Stimulated activated naive CD8-positive, alpha-beta T cell treated with anti-CD3 and anti-CD28 coated beads, Interleukin-15, amount 100 ng/mL, for 72 hours (primary cell): ENCODE results near the gene MIPEP.

ENCODE experiments used
- ATAC-seq: fragments of 150-1000 bp; cut with Tn5 transposase; 2 replicates; pipeline ENCODE4 v1.10.0; 2021; ENCODE audit warnings: mild to moderate bottlenecking, moderate library complexity
- DNase-seq, 2 donors: peaks; one replicate each; pipeline ENCODE4 v3.0.0; 2021 to 2022
- H3K27ac Mint-ChIP-seq, 2 donors: one replicate each; pipeline ENCODE4 v1.8.0; 2022; ENCODE audit warnings: mild to moderate bottlenecking in 2 of 2, mixed read lengths in 2 of 2, moderate library complexity in 2 of 2
- H3K27me3 Mint-ChIP-seq: one replicate; pipeline ENCODE4 v1.8.0; 2022; ENCODE audit warnings: mixed read lengths
- H3K4me1 Mint-ChIP-seq: one replicate; pipeline ENCODE4 v1.8.0; 2022; ENCODE audit warnings: mild to moderate bottlenecking, mixed read lengths
- H3K4me3 Mint-ChIP-seq, 2 donors: one replicate each; pipeline ENCODE4 v1.8.0; 2022; ENCODE audit warnings: mild to moderate bottlenecking in 2 of 2, mixed read lengths in 2 of 2, moderate library complexity in 1 of 2
- H3K9me3 Mint-ChIP-seq, 2 donors: one replicate each; pipeline ENCODE4 v1.8.0; 2022; ENCODE audit warnings: mixed read lengths in 2 of 2

Gene MIPEP

DNA sequence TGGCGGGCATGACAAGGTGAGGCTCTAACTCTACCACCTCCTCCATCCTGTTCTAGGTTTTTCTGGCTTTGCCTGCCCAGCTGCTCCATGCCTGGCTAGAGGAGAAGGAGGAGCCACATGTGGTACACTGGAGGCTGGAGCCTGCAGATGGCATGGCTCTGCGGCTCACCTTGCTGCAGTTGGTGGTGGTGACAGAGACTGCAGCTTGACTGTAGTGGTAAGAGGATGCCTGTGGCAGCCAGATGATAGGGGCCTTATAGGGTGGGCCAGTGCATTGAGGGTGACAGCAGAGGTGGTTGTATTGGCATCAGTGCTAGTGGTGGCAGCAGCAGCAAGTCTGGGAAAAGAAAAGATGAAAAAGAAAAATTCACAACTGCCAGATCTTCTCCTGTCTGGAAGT is 172.8 kb downstream of the MIPEP start:
- Mint-ChIP-seq H3K9me3 (peaks cover 8 to 11% of the 10 kb centered on the region in 2 donors), H3K27ac (peak overlapping the region in 1 of 2 donors; percentile 75), H3K4me1 (peaks cover 15% of the 10 kb centered on the region), H3K4me3 (no peak overlapping the region), H3K27me3 (peaks cover 16% of the 10 kb centered on the region)
- no peak for ATAC-seq
- no peak for DNase-seq

DNA sequence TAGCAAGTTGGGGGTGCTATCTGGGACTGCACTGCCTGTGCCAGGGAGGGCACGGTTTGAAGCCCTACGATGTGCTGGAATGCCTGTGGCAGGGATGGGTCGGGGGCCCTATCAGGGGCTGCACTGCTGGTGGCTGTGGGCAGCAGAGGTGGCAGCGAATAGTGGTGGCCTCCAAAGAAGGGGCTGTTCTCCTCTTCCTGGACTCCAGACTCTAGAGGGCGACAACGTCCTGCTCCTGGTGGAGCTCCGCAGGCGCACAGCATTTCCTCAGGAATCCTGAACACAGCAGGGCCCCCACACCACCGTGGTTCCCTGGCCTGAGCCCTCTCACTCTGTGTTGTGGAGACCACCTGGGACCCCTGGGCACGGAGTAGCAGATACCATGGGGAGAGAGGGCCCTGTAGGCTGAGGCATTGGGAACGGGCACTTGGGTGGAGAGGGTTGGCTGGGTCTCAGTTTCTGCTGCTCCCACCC is 173.4 kb downstream of the MIPEP start:
- Mint-ChIP-seq H3K27ac (no peak overlapping the region), H3K27me3 (peaks cover 16% of the 10 kb centered on the region), H3K9me3 (peaks cover 8 to 11% of the 10 kb centered on the region in 2 donors), H3K4me3 (no peak overlapping the region), H3K4me1 (peaks cover 15% of the 10 kb centered on the region)
- ATAC-seq (peak; percentile 35), DNase-seq (no peak)

DNA sequence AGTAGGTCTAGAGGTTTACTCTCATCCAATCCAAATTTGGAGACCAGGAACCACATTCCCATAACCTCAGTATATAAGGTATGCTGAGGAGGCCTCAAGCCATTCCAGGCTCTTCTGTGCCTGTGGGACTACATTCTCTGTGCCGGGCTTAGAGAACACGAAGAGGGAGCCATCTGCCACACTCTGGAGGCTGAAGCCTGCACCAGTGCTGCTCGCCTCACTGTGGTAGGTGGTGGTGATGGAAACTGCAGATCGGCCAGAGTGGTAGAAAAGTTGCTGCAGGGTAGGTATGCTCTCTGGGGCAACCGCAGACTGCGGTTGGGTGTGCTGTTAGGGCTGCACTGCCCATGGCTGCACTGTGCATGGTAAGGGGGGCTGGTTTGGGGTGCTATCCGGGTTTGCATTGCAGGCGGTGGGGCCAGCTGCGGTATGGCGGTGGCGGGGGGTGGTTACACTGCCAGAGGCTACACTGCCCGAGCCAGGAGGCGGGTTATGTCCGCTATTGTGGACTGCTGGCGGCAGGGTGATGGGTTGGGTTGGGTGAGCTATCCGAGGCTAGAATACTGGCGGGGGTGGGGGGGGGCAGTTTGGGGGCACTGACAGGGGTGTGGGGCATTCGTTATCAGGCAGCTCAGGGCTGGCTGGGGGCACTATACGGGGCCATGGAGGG is 174.0 kb downstream of the MIPEP start:
- peak; percentile 26 for ATAC-seq
- H3K4me1 Mint-ChIP-seq, result peaks cover 15% of the 10 kb centered on the region
- peaks cover 16% of the 10 kb centered on the region for H3K27me3 Mint-ChIP-seq
- DNase-seq, result no peak
- H3K9me3 Mint-ChIP-seq, result peaks cover 8 to 11% of the 10 kb centered on the region in 2 donors
- no peak overlapping the region for H3K27ac Mint-ChIP-seq
- no peak overlapping the region for H3K4me3 Mint-ChIP-seq

DNA sequence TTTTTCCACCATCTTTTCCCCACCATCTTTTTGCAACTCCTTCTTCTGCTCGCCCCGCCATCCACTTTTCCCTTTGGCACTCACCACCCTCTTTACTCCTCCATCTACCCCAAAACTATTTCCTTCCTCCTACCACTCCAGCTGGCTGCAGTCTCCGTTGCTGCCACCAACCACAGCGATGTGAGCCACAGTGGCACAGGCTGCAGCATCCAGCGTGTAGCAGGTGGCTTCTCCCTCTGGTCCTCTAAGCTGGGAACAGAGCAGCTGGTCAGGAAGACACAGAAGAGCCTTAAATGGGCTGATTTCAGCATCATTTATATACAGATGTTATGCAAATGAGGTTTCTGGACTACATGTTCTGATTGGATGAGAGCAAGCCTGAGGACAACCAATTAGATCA is 174.5 kb downstream of the MIPEP start:
- peaks cover 16% of the 10 kb centered on the region for H3K27me3 Mint-ChIP-seq
- no peak for ATAC-seq
- H3K27ac Mint-ChIP-seq, result no peak overlapping the region
- no peak for DNase-seq
- H3K4me1 Mint-ChIP-seq, result peaks cover 15% of the 10 kb centered on the region
- H3K4me3 Mint-ChIP-seq, result no peak overlapping the region
- H3K9me3 Mint-ChIP-seq, result peaks cover 8 to 11% of the 10 kb centered on the region in 2 donors

DNA sequence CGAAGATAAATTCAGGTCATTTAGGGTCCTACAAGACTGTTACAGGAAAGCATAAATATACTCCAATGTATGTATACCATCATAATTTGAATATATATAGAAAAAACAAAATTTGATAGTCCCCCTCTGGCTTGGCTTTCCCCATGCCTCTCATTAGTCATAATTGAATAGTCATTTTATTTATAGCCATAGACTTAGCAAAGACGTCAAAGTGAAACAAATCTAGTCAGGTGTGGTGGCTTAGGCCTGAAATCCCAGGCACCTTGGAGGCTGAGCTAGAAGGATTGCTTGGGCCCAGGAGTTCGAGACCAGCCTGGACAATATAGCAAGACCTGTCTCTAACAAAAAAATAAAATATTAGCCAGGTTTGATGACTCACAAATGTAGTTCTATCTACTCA is 177.8 kb downstream of the MIPEP start:
- DNase-seq (no peak), ATAC-seq (no peak)
- no peak overlapping the region for H3K27ac Mint-ChIP-seq
- H3K4me3 Mint-ChIP-seq, result no peak overlapping the region
- peaks cover 16% of the 10 kb centered on the region for H3K27me3 Mint-ChIP-seq
- H3K4me1 Mint-ChIP-seq, result peaks cover 2% of the 10 kb centered on the region
- H3K9me3 Mint-ChIP-seq, result peaks cover 8 to 11% of the 10 kb centered on the region in 2 donors

DNA sequence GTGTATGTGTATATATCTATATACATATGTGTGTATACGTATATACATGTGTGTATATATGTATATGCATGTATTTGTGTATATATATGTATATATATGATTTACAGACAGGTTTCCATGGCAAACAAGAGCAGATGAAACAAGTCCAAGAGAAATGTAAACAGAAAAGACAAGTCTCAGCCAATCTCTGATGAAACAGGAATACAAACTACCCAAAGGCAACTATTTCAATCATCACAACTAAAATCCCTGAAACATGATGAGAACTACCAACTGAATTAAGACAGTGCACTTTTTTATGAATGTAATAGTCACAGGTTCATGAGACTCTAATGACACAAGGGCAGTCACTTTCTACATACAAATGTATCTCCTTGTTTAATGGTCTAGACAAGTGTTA is 178.8 kb downstream of the MIPEP start:
- H3K27ac Mint-ChIP-seq, result no peak overlapping the region
- H3K4me3 Mint-ChIP-seq, result no peak overlapping the region
- no peaks in the 10 kb centered on the region for H3K4me1 Mint-ChIP-seq
- ATAC-seq (no peak), DNase-seq (no peak)
- peaks cover 16% of the 10 kb centered on the region for H3K27me3 Mint-ChIP-seq
- peaks cover 8 to 11% of the 10 kb centered on the region in 2 donors for H3K9me3 Mint-ChIP-seq

DNA sequence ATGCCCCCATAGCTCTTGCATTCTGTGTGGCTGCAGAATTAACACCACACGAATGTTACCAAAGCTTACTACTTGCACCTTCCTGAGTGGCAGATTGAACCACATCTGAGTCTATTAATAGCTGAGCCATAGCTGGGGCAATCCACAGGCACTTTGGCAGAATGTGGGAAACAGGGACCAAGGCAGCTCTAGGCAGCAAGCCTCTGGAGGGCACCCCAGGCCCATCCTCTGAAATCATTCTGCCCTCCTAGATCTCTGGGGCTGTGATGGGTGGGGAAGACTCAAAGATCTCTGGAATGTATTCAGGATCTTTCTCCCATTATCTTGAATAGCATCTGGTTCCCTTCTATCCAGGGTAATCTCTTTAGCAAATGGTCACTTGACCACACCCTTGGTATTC is 179.7 kb downstream of the MIPEP start:
- no peak for ATAC-seq
- peaks cover 11% of the 10 kb centered on the region for H3K27me3 Mint-ChIP-seq
- H3K4me1 Mint-ChIP-seq, result no peaks in the 10 kb centered on the region
- H3K9me3 Mint-ChIP-seq, result peaks cover 8% of the 10 kb centered on the region in 2 donors
- no peak for DNase-seq
- no peak overlapping the region for H3K4me3 Mint-ChIP-seq
- H3K27ac Mint-ChIP-seq, result no peak overlapping the region

DNA sequence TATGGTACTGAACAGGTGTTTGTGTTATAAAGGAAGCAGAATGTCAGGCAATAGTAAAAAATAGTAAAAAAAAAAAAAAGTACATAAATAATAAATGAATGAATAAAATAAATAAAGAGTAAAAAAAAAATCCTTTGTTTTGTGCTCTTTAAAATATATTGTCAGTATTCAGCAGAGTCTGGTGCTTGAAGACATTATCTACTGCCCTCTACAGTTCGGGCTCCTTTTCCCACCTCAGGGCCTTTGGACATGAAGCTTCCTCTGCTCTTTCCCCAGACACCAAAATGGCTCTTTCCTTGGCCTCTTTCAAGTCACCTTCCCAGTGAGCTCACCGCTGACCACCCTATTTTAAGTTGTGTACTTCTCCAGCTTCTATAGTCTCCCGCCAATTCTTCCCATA is 181.5 kb downstream of the MIPEP start:
- DNase-seq, result no peak
- H3K27ac Mint-ChIP-seq, result no peak overlapping the region
- no peaks in the 10 kb centered on the region for H3K27me3 Mint-ChIP-seq
- H3K9me3 Mint-ChIP-seq, result peaks cover 0 to 7% of the 10 kb centered on the region in 2 donors
- H3K4me1 Mint-ChIP-seq, result no peaks in the 10 kb centered on the region
- no peak overlapping the region for H3K4me3 Mint-ChIP-seq
- ATAC-seq, result no peak

DNA sequence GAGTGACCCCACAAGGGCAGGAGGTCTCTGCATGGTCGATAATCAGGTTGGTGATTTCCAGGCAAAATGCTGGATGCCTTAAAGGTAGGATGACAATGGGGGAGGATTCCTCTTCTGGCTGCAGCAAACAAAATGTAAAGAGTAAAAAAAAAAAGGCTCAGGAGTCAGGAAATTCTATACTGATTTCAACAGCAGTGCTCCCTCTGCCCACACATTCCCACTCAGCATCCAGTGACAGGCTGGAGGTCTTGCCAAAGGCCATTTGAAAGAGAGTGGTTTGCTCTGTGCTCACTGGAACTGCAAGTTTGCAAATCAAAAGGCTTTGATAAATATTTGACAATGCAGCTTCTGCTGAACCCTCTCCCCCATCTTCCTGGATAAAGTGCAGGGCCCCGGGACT is 183.6 kb downstream of the MIPEP start:
- Mint-ChIP-seq H3K27ac (no peak overlapping the region), H3K27me3 (no peaks in the 10 kb centered on the region), H3K4me3 (no peak overlapping the region), H3K4me1 (no peaks in the 10 kb centered on the region), H3K9me3 (no peaks in the 10 kb centered on the region)
- no peak for ATAC-seq
- no peak for DNase-seq

DNA sequence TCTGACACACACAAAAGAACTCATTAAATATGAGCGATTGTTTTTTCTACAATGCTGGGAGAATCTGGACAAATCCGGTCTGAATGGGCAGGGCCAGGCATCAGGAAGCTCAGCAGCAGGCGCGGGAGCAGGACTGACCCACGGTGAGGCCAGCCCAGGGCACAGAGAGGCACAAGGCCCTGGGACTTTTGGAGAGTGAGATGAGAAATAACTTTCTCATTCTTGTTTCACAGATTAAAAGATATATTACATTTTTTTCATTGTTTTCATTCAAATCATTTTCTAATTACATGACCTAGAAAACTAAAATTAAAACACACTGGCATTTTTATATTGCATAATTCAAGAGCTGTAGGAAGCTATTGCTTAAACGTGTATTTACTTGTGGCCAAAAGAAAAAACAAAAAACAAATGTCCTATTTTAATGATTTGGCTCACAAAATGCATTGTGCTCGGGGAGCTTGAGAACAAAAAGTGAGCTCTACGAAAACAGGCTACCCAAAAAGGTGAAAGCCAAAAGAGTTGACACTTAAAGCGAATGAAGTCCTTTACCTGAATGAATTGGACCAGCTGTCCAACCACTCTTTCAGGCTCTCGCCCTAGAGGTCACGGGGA is 185.8 kb downstream of the MIPEP start:
- peak overlapping the region in 1 of 2 donors; percentile 60 for H3K27ac Mint-ChIP-seq
- H3K4me1 Mint-ChIP-seq, result no peaks in the 10 kb centered on the region
- DNase-seq (no peak), ATAC-seq (no peak)
- no peaks in the 10 kb centered on the region for H3K9me3 Mint-ChIP-seq
- H3K4me3 Mint-ChIP-seq, result no peak overlapping the region
- no peaks in the 10 kb centered on the region for H3K27me3 Mint-ChIP-seq

DNA sequence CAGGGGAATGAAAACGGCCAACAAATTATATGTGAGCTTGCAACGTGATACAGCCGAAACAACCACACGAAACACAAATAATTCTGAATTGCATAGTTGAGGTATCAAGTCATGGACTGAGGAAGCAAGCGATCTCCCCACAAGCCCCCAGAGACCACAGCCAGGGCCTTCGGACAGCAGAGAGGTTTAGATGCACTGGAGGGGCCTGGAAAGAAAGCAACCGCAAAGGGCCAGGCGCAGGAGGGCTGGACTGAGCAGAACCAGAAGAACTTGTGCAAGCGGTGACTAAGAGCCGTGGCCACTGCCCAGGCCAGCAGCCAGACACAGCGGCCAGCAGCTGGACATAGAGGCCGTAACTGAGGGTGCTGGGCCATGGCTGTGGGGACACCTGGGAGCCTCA is 187.6 kb downstream of the MIPEP start:
- Mint-ChIP-seq H3K27me3 (no peaks in the 10 kb centered on the region), H3K4me3 (no peak overlapping the region), H3K9me3 (no peaks in the 10 kb centered on the region), H3K27ac (no peak overlapping the region), H3K4me1 (peaks cover 7% of the 10 kb centered on the region)
- ATAC-seq (no peak), DNase-seq (no peak)

DNA sequence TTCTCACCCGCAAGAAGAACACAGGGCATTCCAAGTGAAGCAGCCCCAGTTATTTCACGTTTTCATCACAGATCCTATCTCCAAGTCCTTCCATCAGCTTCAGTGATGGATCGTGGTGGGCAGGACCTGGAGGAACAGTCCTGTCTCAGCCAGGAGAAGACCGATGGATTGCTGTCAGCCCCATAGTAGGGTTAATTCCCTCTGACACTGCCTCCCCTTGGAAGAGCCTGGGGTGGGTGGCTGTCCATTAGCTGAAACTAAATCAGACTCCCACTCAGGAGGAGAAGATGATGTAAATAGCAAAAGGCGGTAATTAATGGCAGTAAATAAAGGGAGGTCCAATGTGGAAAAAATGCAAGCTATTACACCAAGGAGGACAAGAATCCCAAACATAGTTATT is 188.0 kb downstream of the MIPEP start:
- Mint-ChIP-seq H3K27ac (no peak overlapping the region), H3K4me1 (peaks cover 12% of the 10 kb centered on the region), H3K9me3 (no peaks in the 10 kb centered on the region), H3K4me3 (no peak overlapping the region), H3K27me3 (no peaks in the 10 kb centered on the region)
- ATAC-seq (no peak), DNase-seq (no peak)

DNA sequence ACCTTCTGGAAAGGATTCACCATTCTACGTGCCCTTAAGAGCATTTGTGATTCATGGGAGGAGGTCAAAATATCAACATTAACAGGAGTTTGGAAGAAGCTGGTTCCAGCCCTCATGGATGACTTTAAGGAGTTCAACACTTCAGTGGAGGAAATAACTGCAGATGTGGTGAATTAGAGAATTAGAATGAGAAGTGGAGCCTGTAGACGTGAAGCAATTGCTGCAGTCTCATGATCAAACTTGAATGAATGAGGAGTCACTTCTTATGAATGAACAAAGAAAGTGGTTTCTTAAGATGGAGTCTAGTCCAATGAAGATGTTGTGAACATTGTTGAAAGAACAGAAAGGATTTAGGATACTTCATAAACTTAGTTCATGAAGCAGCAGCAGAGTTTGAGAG is 189.9 kb downstream of the MIPEP start:
- peak overlapping the region in 1 of 2 donors; percentile 55 for H3K27ac Mint-ChIP-seq
- DNase-seq (no peak), ATAC-seq (no peak)
- no peak overlapping the region for H3K4me3 Mint-ChIP-seq
- H3K27me3 Mint-ChIP-seq, result no peaks in the 10 kb centered on the region
- peaks cover 19% of the 10 kb centered on the region for H3K4me1 Mint-ChIP-seq
- no peaks in the 10 kb centered on the region for H3K9me3 Mint-ChIP-seq

DNA sequence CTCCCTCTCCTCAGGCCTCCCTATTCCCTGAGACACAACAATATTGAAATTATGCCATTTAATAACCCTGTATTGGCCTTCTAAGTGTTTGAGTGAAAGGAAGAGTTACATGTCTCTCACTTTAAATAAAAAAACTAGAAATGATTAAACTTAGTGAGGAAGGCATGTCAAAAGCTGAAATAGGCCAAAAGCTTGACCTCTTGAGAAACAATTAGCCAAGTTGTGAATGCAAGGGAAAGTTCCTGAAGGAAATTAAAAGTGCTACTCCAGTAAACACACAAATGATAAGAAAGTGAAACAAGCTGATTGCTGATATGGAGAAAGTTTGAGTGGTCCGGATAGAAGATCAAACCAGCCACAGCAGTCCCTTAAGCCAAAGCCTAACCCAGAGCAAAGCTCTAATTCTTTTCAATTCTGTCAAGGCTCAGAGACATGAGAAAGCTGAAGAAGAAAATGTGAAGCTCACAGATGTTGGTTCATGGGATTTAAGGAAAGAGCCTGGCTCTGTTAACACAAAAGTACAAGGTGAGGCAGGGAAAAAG is 191.4 kb downstream of the MIPEP start:
- H3K4me1 Mint-ChIP-seq, result peaks cover 19% of the 10 kb centered on the region
- no peaks in the 10 kb centered on the region for H3K9me3 Mint-ChIP-seq
- H3K4me3 Mint-ChIP-seq, result no peak overlapping the region
- DNase-seq, result no peak
- H3K27ac Mint-ChIP-seq, result no peak overlapping the region
- H3K27me3 Mint-ChIP-seq, result no peaks in the 10 kb centered on the region
- no peak for ATAC-seq

DNA sequence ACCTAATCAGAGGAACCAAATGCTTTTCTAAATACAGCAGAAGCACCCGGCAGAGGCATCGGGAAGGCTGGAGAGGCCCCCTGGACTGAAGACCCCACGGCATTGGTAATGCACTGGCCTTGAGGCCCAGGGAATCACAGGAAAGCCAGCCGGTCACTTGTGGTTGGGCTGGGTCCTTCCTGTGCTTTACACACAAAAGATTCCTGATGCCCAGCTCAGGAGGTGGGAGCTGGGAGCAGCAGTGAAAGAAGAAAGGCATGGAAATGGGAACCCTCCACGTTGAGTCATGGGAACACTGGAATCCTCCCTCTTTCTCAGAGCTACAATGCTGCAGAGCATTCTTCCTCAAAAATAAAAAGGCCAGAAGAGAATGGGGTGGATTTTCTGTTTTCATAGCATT is 192.6 kb downstream of the MIPEP start:
- H3K27me3 Mint-ChIP-seq, result no peaks in the 10 kb centered on the region
- peak overlapping the region; percentile 81 to 94 for H3K4me3 Mint-ChIP-seq
- ATAC-seq (no peak), DNase-seq (no peak)
- H3K9me3 Mint-ChIP-seq, result no peaks in the 10 kb centered on the region
- H3K27ac Mint-ChIP-seq, result peak overlapping the region; percentile 98 to 99
- H3K4me1 Mint-ChIP-seq, result peaks cover 19% of the 10 kb centered on the region

DNA sequence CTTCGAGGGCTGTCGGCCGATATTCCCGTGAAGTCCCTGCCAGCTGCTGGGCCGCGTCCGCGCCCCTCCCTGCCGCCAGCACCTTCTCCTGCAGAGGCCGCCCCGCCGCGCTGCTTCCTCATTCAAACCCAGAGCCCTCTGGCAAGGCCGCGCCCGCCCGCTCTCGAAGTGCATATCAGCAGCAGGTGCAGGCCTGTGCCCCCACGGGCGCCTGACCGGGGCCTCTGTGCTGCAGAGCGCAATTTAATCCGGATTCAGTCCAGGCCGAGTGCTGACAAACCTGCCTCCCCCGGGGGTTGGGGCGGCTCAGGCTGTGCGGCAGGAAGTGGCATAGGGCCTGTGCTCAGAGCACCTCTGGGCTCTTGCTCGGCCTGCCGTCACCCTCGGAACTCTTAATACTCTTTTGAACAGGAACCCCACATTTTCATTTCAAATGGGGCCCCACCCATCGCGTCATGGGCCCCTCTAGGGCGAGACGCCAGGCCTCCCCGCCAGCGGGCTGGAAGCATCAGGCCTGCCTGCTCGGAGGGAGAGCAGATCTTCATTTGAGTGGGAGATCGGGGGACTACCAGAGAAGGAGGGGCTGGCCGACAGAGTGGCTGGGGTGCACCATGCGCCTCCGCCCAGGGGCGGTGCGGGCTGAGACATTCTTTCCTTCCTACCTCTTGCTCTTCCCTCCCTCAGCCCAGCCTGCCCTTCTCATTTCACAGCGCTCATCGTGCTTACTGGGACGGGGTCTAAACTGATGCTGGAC is 193.3 kb downstream of the MIPEP start:
- Mint-ChIP-seq H3K27ac (peak overlapping the region; percentile 98 to 99), H3K4me3 (peak overlapping the region; percentile 81 to 94), H3K27me3 (no peaks in the 10 kb centered on the region), H3K4me1 (peaks cover 19% of the 10 kb centered on the region), H3K9me3 (no peaks in the 10 kb centered on the region)
- DNase-seq (peak; percentile 75 to 78), ATAC-seq (peak; percentile 98)
